CD14-positive monocyte (primary cell): ENCODE results near the gene LTF. TPM values are rescaled to one million over a fixed set of nuclear protein-coding genes. Genes with fewer than 3 reads are reported as not detected.

Source experiments
- DNase-seq, 3 donors: peaks; one replicate each; pipeline ENCODE4 v3.0.0-alpha.2; 2011 to 2022
- H2AFZ ChIP-seq: 2 replicates; pipeline ENCODE4 v1.6.0; 2012; ENCODE audit warnings: mild to moderate bottlenecking, low read depth, low read length, inconsistent platforms; ENCODE audit not compliant: insufficient read depth, poor library complexity, severe bottlenecking
- H3K27ac ChIP-seq, 2 donors: 1 replicate in 1 of 2; 2 replicates in 1 of 2; pipeline ENCODE4 v1.5.1; 2012 to 2013; ENCODE audit warnings: low read length in 2 of 2, control low read depth in 1 of 2, inconsistent platforms in 1 of 2, low read depth in 1 of 2, mild to moderate bottlenecking in 1 of 2
- H3K27me3 ChIP-seq, 2 donors: one replicate each; pipeline versions ENCODE4 v1.6.0 to v1.6.1; 2011 to 2013; ENCODE audit warnings: low read length in 2 of 2; ENCODE audit not compliant: control insufficient read depth in 2 of 2, insufficient read depth in 2 of 2
- H3K36me3 ChIP-seq, 2 donors: replicated peaks in 1 of 2; 1 replicate in 1 of 2; 2 replicates in 1 of 2; pipeline versions ENCODE4 v1.5.1 to v1.6.1; 2012 to 2013; ENCODE audit warnings: low read length in 2 of 2, control low read depth in 1 of 2, inconsistent platforms in 1 of 2, mild to moderate bottlenecking in 1 of 2; ENCODE audit not compliant: insufficient read depth in 2 of 2, control insufficient read depth in 1 of 2
- H3K4me1 ChIP-seq, 2 donors: 1 replicate in 1 of 2; 2 replicates in 1 of 2; pipeline versions ENCODE4 v1.5.1 to v1.6.1; 2012 to 2013; ENCODE audit warnings: low read length in 2 of 2, control low read depth in 1 of 2, inconsistent platforms in 1 of 2, mild to moderate bottlenecking in 1 of 2, moderate library complexity in 1 of 2; ENCODE audit not compliant: insufficient read depth in 2 of 2, control insufficient read depth in 1 of 2
- H3K4me2 ChIP-seq: replicated peaks from 2 replicates; pipeline ENCODE3; 2012; ENCODE audit warnings: low read length, moderate library complexity, mild to moderate bottlenecking; ENCODE audit not compliant: poor library complexity, severe bottlenecking; ENCODE audit errors: extremely low read depth
- H3K4me3 ChIP-seq, 3 experiments: fragments of 200-600 bp in 1 of 3; sonication (generic) in 1 of 3; replicated peaks in 1 of 3; 1 replicate in 2 of 3; 2 replicates in 1 of 3; pipeline ENCODE4 v1.5.1; 2011 to 2013; ENCODE audit warnings: low read length in 3 of 3, mild to moderate bottlenecking in 3 of 3, control low read depth in 2 of 3, low read depth in 2 of 3, inconsistent platforms in 1 of 3, moderate library complexity in 1 of 3
- H3K79me2 ChIP-seq: 2 replicates; pipeline ENCODE4 v1.6.0; 2012; ENCODE audit warnings: mild to moderate bottlenecking, control low read depth, inconsistent platforms, low read length, moderate library complexity; ENCODE audit not compliant: insufficient read depth
- H3K9ac ChIP-seq: 2 replicates; pipeline ENCODE4 v1.6.0; 2017; ENCODE audit warnings: low read length, mild to moderate bottlenecking; ENCODE audit not compliant: insufficient read depth, poor library complexity, severe bottlenecking
- H3K9me3 ChIP-seq, 2 donors: replicated peaks in 1 of 2; 1 replicate in 1 of 2; 2 replicates in 1 of 2; pipeline versions ENCODE4 v1.5.1 to v1.6.1; 2012 to 2013; ENCODE audit warnings: low read length in 2 of 2, control low read depth in 1 of 2; ENCODE audit not compliant: control insufficient read depth in 1 of 2, insufficient read depth in 1 of 2
- H4K20me1 ChIP-seq: 2 replicates; pipeline ENCODE4 v1.6.0; 2012; ENCODE audit warnings: mild to moderate bottlenecking, low read length, control low read depth, moderate library complexity; ENCODE audit not compliant: insufficient read depth
- H3K27ac Mint-ChIP-seq, 7 donors: one replicate each; pipeline ENCODE4 v1.8.0; 2020; ENCODE audit warnings: mild to moderate bottlenecking in 7 of 7, mixed read lengths in 7 of 7, moderate library complexity in 6 of 7, inconsistent platforms in 2 of 7
- H3K27me3 Mint-ChIP-seq, 3 donors: one replicate each; pipeline ENCODE4 v1.8.0; 2021 to 2022; ENCODE audit warnings: low read depth in 3 of 3, mild to moderate bottlenecking in 3 of 3, mixed read lengths in 3 of 3, moderate library complexity in 3 of 3, inconsistent platforms in 1 of 3
- H3K36me3 Mint-ChIP-seq, 2 donors: one replicate each; pipeline ENCODE4 v1.8.0; 2020; ENCODE audit warnings: mixed read lengths in 2 of 2, inconsistent platforms in 1 of 2, mild to moderate bottlenecking in 1 of 2
- H3K4me1 Mint-ChIP-seq: one replicate; pipeline ENCODE4 v1.8.0; 2020; ENCODE audit warnings: mild to moderate bottlenecking, mixed read lengths
- H3K4me3 Mint-ChIP-seq, 2 donors: one replicate each; pipeline ENCODE4 v1.8.0; 2020; ENCODE audit warnings: mild to moderate bottlenecking in 2 of 2, mixed read lengths in 2 of 2, moderate library complexity in 1 of 2
- H3K9me3 Mint-ChIP-seq, 7 donors: one replicate each; pipeline ENCODE4 v1.8.0; 2020 to 2022; ENCODE audit warnings: mixed read lengths in 7 of 7, mild to moderate bottlenecking in 6 of 7, moderate library complexity in 6 of 7, inconsistent platforms in 2 of 7
- CTCF ChIP-seq: fragments of 200-600 bp; IDR thresholded peaks from one replicate; pipeline ENCODE4 v1.8.0; 2022; ENCODE audit warnings: antibody characterized with exemption, mild to moderate bottlenecking
- WGBS: methylation state at CpG from one replicate; pipeline ENCODE4 v1.1.5; 2013; ENCODE audit warnings: missing lambda C conversion rate; ENCODE audit not compliant: insufficient coverage; 5-methylcytosine and 5-hydroxymethylcytosine counted together
- intact Hi-C, 2 donors: fragments of 100-400 bp; cut with micrococcal nuclease; formaldehyde crosslinking; loops; one replicate each; pipeline versions ENCODE4 v1.15.0 to v1.15.1; 2023
- polyA plus RNA-seq, 3 donors: library from polyadenylated mRNA; depleted of rRNA in 1 of 3; unstranded in 2 of 3; stranded (reverse) in 1 of 3; fragments of 300-500 nt in 2 of 3; fragments of >200 nt in 1 of 3; fragmentation: Illumina TruSeq in 2 of 3; gene quantifications; 1 replicate in 2 of 3; 2 replicates in 1 of 3; pipeline ENCODE4 v1.2.3, GENCODE V29; 2012 to 2021

Gene LTF
- polyA plus RNA-seq, 3 donors = not detected

DNA sequence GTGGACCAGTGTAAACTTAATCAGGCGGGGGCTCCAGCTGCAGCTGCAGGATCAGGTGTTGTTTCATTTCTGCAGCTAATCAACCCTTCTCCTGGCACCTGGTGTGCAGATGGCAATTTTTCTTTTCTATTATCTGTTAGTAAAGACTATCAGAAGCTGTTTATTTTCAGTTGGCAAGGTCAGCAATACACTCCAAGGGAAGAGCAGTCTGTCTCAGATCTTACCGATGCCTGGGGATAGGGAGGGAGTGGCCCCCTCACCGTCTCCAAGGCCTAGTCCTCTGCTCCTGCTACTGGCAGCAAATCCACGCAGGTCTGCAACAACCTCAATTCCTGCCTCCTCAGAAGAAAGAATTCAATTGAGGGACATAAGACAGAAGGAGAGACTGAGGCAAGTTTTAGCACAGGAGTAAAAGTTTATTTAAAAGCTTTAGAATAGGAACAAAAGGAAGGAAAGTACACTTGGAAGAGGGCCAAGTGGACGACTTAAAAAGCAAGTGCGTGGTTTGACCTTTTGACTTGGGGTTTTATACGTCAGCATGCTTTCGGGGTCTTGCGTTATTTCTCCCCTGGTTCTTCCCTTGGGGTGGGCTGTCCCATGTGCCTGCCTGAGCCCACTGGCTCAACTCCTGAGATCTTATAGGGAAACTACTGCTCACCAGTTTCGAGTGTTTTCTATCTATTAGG is 48.4 kb downstream of the LTF start:
- H3K27me3 Mint-ChIP-seq = peaks cover 0 to 2% (median 1%) of the 10 kb centered on the region in 3 donors
- no peaks in the 10 kb centered on the region for H4K20me1 ChIP-seq
- peaks cover 30% of the 10 kb centered on the region for H3K4me1 Mint-ChIP-seq
- no peak overlapping the region for H3K4me3 ChIP-seq
- no peak for TF ChIP-seq CTCF
- H3K9me3 ChIP-seq = no peaks in the 10 kb centered on the region
- H3K4me2 ChIP-seq = no peak overlapping the region
- 18% methylated on average over 6 of the region's 10 CpGs for WGBS
- H3K27ac ChIP-seq = no peak overlapping the region
- H3K36me3 Mint-ChIP-seq = no peaks in the 10 kb centered on the region
- H2AFZ ChIP-seq = peak overlapping the region; percentile 36
- intact Hi-C loops = no loop called here
- no peak overlapping the region for H3K9ac ChIP-seq
- H3K9me3 Mint-ChIP-seq = peaks cover 0 to 3% (median 0%) of the 10 kb centered on the region in 7 donors
- no peaks in the 10 kb centered on the region for H3K36me3 ChIP-seq
- peaks cover 6 to 13% of the 10 kb centered on the region in 2 donors for H3K4me1 ChIP-seq
- no peaks in the 10 kb centered on the region for H3K27me3 ChIP-seq
- H3K79me2 ChIP-seq = no peaks in the 10 kb centered on the region
- DNase-seq = no peak
- no peak overlapping the region for H3K4me3 Mint-ChIP-seq
- H3K27ac Mint-ChIP-seq = no peak overlapping the region

DNA sequence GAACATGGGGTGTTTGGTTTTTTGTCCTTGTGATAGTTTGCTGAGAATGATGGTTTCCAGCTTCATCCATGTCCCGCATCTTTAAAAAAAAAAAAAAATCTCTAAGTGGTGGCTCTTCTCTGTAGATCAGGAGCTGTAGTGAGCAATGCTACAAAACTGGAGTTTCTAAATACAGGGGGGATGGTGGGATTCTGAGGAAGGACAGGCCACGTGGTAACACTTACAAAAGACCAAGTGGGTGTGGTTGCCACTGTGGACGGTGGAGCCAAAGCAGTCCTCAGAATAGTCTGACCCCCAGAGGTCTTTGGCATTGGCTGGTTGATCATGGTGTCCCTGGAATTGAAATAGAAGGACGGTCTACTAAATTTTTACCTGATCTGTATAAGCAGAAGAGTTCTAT is 50.0 kb downstream of the LTF start:
- H3K4me1 Mint-ChIP-seq = peaks cover 32% of the 10 kb centered on the region
- H3K4me1 ChIP-seq = peaks cover 6 to 13% of the 10 kb centered on the region in 2 donors
- peaks cover 6% of the 10 kb centered on the region in 2 donors for H3K36me3 Mint-ChIP-seq
- H2AFZ ChIP-seq = no peak overlapping the region
- H3K9ac ChIP-seq = no peak overlapping the region
- H4K20me1 ChIP-seq = no peaks in the 10 kb centered on the region
- no peaks in the 10 kb centered on the region for H3K79me2 ChIP-seq
- H3K4me3 Mint-ChIP-seq = no peak overlapping the region
- no peak for DNase-seq
- H3K27me3 ChIP-seq = no peaks in the 10 kb centered on the region
- no peaks in the 10 kb centered on the region for H3K36me3 ChIP-seq
- H3K27ac Mint-ChIP-seq = peak overlapping the region in 1 of 7 donors; percentile 65
- H3K27me3 Mint-ChIP-seq = peaks cover 0 to 2% (median 1%) of the 10 kb centered on the region in 3 donors
- H3K4me3 ChIP-seq = no peak overlapping the region
- H3K27ac ChIP-seq = no peak overlapping the region
- no peaks in the 10 kb centered on the region for H3K9me3 Mint-ChIP-seq
- intact Hi-C loops = no loop called here
- no peak for TF ChIP-seq CTCF
- WGBS = 20% methylated on average over 1 of the region's 4 CpGs
- no peak overlapping the region for H3K4me2 ChIP-seq
- H3K9me3 ChIP-seq = no peaks in the 10 kb centered on the region
